Lung (tissue), 12 donors: Measurements from ENCODE around the gene PPP1R7. TPM values are rescaled to one million over a fixed set of nuclear protein-coding genes. Genes with fewer than 3 reads are reported as not detected.

Experiments
- ATAC-seq: fragments of 200-7000 bp; cut with Tn5 transposase; one replicate; pipeline ENCODE4 v1.9.1; 2020; ENCODE audit warnings: moderate number of reproducible peaks; ENCODE audit not compliant: insufficient read depth, low FRiP score
- DNase-seq, 3 donors: peaks; one replicate each; pipeline ENCODE4 v3.0.0-alpha.2; 2013 to 2017
- H3K27ac ChIP-seq, 2 donors: one replicate each; pipeline ENCODE4 v1.5.1; 2013; ENCODE audit warnings: mild to moderate bottlenecking in 2 of 2, moderate library complexity in 2 of 2, control low read depth in 1 of 2, inconsistent platforms in 1 of 2, low read depth in 1 of 2, low read length in 1 of 2
- H3K27me3 ChIP-seq, 3 donors: one replicate each; pipeline ENCODE4 v1.5.1; 2013; ENCODE audit warnings: low read length in 2 of 3; ENCODE audit not compliant: control insufficient read depth in 3 of 3, insufficient read depth in 3 of 3
- H3K36me3 ChIP-seq, 4 donors: one replicate each; pipeline ENCODE4 v1.5.1; 2013; ENCODE audit warnings: low read length in 4 of 4, mild to moderate bottlenecking in 1 of 4, moderate library complexity in 1 of 4; ENCODE audit not compliant: control insufficient read depth in 4 of 4, insufficient read depth in 4 of 4
- H3K4me1 ChIP-seq, 5 donors: one replicate each; pipeline ENCODE4 v1.5.1; 2013; ENCODE audit warnings: low read length in 5 of 5, mild to moderate bottlenecking in 2 of 5, moderate library complexity in 1 of 5; ENCODE audit not compliant: control insufficient read depth in 5 of 5, insufficient read depth in 5 of 5
- H3K4me3 ChIP-seq: one replicate; pipeline ENCODE4 v1.5.1; 2013; ENCODE audit warnings: mild to moderate bottlenecking, control low read depth, moderate library complexity
- H3K9ac ChIP-seq, 2 donors: one replicate each; pipeline ENCODE4 v1.5.1; 2013; ENCODE audit warnings: low read length in 2 of 2, control low read depth in 1 of 2; ENCODE audit not compliant: insufficient read depth in 1 of 2
- H3K9me3 ChIP-seq, 4 donors: one replicate each; pipeline ENCODE4 v1.5.1; 2013; ENCODE audit warnings: low read length in 3 of 4, mild to moderate bottlenecking in 1 of 4, moderate library complexity in 1 of 4; ENCODE audit not compliant: control insufficient read depth in 4 of 4, insufficient read depth in 3 of 4
- CTCF ChIP-seq: IDR thresholded peaks from 2 replicates; pipeline ENCODE4 v1.5.1; 2012; ENCODE audit warnings: mild to moderate bottlenecking; ENCODE audit errors: control extremely low read depth, extremely low read depth
- WGBS, 2 donors: extraction: QIAGEN DNeasy Blood & Tissue Kit; methylation state at CpG; one replicate each; pipeline ENCODE4 v1.1.7; 2013; 5-methylcytosine and 5-hydroxymethylcytosine counted together
- polyA plus RNA-seq, 2 donors: library from polyadenylated mRNA; stranded (reverse); fragments of 200-250 nt; gene quantifications; one replicate each; pipeline ENCODE4 v1.2.1, GENCODE V29; 2013
- total RNA-seq, 2 donors: library from RNA; depleted of rRNA in 1 of 2; stranded (reverse); fragments of >200 nt in 1 of 2; gene quantifications; one replicate each; pipeline ENCODE4 v1.2.1, GENCODE V29; 2014 to 2021
- donor health status: control.
- donor health status: control.
- donor health status: Bipolar disorder and iron deficiency.
- donor health status: healthy.
- donor health status: DM: yes; HTN: yes; CAD: no.

PPP1R7 gene
- total and polyA plus RNA-seq, 4 donors: 54.6 to 78.1 (median 65.9) TPM

GRCh38 chr2:241142063-241142462 is 8.2 kb upstream of the PPP1R7 start:
- Histone ChIP-seq H3K9me3 (no peaks in the 10 kb centered on the region), H3K27me3 (no peaks in the 10 kb centered on the region), H3K27ac (no peak overlapping the region), H3K9ac (no peak overlapping the region), H3K4me1 (no peaks in the 10 kb centered on the region), H3K4me3 (no peak overlapping the region), H3K36me3 (peaks cover 0 to 16% (median 8%) of the 10 kb centered on the region in 4 donors)
- DNase-seq (no peak), ATAC-seq (no peak)
- WGBS, 2 donors: 94 to 96% methylated on average over 6 of the region's 6 CpGs
- no peak for TF ChIP-seq CTCF

- Histone ChIP-seq H3K4me1 (no peaks in the 10 kb centered on the region), H3K9me3 (no peaks in the 10 kb centered on the region), H3K27ac (no peak overlapping the region), H3K36me3 (peaks cover 0 to 13% (median 8%) of the 10 kb centered on the region in 4 donors), H3K9ac (no peak overlapping the region), H3K4me3 (no peak overlapping the region), H3K27me3 (no peaks in the 10 kb centered on the region)
- TF ChIP-seq CTCF: no peak
- 91 to 95% methylated on average over 9 of the region's 9 CpGs for WGBS, 2 donors
- ATAC-seq: no peak
- DNase-seq: no peak
Measured at GRCh38 chr2:241142593-241142992, 7.7 kb upstream of the PPP1R7 start.

- DNase-seq: no peak
- Histone ChIP-seq H3K36me3 (peaks cover 0 to 6% (median 0%) of the 10 kb centered on the region in 4 donors), H3K9me3 (no peaks in the 10 kb centered on the region), H3K27ac (no peak overlapping the region), H3K9ac (no peak overlapping the region), H3K4me3 (no peak overlapping the region), H3K27me3 (no peaks in the 10 kb centered on the region), H3K4me1 (peaks cover 0 to 19% (median 3%) of the 10 kb centered on the region in 5 donors)
- ATAC-seq: no peak
- no peak for TF ChIP-seq CTCF
- WGBS, 2 donors: 75 to 79% methylated on average over 4 of the region's 4 CpGs
Measured at GRCh38 chr2:241146286-241146685, 4.0 kb upstream of the PPP1R7 start.

- no peaks in the 10 kb centered on the region for H3K27me3 ChIP-seq
- no peak overlapping the region for H3K9ac ChIP-seq
- H3K9me3 ChIP-seq: no peaks in the 10 kb centered on the region
- H3K4me3 ChIP-seq: no peak overlapping the region
- TF ChIP-seq CTCF: no peak
- ATAC-seq (no peak), DNase-seq (no peak)
- no peak overlapping the region for H3K27ac ChIP-seq
- H3K4me1 ChIP-seq: peaks cover 0 to 25% (median 6%) of the 10 kb centered on the region in 5 donors
- peaks cover 0 to 4% (median 0%) of the 10 kb centered on the region in 4 donors for H3K36me3 ChIP-seq
- 98 to 100% methylated on average over 3 of the region's 3 CpGs for WGBS, 2 donors
Measured at GRCh38 chr2:241147336-241147735, 2.9 kb upstream of the PPP1R7 start.
